Umbilical cord (tissue), 2 donors: Measurements from ENCODE around the gene BCL2L13. TPM values are rescaled to one million over a fixed set of nuclear protein-coding genes. Genes with fewer than 3 reads are reported as not detected.

Source experiments
- DNase-seq: peaks from one replicate; pipeline ENCODE4 v3.0.0-alpha.2; 2015; ENCODE audit warnings: low spot score
- total RNA-seq: library from RNA; depleted of rRNA; stranded (reverse); fragments of >200 nt; gene quantifications from one replicate; pipeline ENCODE4 v1.2.3, GENCODE V29; 2014; ENCODE audit warnings: low replicate concordance; ENCODE audit not compliant: insufficient read depth

Gene BCL2L13
- total RNA-seq, 1 donor from 2014 or later, result 71.7 TPM

DNA sequence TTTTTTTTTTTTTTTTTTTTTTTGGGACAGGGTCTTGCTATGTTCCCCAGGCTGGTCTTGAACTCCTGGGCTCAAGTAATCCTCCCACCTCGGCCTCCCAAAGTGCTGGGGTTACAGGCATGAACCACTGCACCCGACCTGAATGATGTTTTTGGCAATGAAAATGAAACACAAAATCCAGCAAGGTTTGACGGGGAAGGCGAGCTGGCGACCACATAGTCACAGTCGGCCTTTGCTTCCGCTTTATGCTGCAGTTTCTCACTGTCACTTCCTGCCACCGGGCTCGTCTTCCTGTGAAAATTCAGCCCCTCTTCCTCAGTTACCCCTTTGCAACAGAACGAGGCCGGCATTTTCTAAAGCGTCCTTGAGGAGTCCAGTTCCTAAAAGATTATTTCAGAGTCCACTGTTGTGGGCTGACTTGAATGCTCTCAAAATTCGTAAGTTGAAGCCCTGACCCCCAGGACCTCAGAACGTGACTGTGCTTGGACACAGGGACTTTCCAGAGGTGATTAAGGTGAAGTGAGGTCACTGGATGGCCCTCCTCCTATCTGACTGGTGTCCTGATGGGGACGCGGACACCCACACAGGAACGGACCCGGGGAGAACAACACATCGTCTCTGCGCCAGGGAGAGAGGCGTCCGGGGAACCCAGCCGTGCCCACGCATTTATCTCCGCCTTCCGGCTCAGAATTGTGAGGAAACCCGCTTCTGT lies 138.6 kb downstream of the BCL2L13 start:
- DNase-seq, result no peak

DNA sequence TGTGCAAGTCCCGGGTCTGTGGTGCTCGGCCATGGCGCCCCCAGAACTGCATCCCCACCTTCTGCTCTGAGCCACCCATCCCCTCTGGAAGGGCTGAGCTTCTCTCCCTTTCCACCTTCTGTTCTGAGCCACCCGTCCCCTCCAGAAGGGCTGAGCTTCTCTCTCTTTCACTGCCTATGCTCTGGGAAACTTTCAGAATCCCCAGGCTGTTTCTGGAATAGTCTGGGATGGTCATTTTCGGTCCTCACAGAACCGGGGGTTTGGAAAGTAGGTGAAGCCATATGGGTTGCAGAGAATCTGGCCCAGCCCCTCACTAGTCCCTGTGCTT lies 139.1 kb downstream of the BCL2L13 start:
- no peak for DNase-seq

DNA sequence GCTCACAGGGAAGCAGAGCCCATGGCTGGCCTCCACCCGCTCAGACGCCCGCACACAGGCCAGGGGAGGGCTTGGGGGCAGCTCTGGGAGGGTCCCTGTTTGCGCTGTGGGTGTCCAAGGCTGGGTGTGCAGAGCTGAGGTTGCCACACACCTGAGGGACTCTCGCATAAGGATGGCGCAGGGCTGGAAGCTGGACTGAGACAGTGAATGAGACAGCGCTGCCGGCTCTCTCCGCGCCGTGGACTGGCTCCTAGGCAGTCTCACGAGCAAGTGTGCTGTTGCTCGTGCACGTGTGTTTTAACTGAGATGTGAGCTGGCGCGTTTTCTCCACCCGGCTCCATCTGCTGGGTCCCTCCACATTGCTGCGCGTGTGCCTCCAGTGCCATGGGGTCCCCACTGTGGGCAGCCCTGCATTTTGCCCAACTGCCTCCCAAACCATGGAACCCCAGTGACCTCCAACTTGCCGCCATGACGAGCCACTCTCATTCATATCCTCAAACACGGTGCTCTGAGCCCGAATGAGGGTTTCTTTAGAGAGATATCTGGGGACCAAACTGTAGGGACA lies 139.9 kb downstream of the BCL2L13 start:
- DNase-seq, result no peak

DNA sequence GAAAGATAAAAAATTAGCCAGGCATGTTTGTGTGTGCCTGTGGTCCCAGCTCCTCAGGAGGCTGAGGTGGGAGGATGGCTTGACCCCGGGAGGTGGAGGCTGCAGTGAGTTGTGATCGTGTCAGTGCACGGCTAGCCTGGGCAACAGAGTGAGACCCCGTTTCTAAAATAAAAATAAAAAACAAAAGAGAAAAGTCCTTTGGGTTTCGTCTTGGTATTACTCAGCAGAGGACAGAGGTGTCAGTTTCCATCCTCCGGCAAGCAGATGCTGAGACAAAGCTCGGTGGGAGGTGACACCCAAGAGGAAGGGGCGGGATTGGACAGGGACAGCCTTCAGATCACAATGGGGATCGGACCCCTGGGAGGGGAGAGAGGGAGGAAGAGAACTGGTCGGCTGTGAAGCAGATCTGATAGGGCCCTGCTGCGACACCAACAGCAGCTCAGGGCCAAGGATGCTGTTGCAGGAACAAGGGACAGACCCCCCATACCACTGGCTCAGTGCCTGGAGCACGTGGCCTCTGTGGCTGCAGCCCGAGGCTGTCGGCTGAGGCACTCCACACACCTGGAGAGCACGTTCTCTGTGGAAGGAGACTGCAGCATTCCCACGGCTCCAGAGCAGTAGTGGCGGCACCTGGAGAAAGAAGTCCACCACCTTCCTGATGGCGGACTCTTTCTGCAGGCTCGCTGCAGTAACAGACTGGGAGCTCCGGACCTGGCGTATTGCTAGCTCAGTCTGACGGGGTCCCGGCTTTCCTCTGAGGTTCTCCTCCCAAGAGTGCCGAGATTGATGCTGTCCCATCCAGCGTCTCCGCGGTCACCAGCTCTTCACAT lies 140.9 kb downstream of the BCL2L13 start:
- no peak for DNase-seq

DNA sequence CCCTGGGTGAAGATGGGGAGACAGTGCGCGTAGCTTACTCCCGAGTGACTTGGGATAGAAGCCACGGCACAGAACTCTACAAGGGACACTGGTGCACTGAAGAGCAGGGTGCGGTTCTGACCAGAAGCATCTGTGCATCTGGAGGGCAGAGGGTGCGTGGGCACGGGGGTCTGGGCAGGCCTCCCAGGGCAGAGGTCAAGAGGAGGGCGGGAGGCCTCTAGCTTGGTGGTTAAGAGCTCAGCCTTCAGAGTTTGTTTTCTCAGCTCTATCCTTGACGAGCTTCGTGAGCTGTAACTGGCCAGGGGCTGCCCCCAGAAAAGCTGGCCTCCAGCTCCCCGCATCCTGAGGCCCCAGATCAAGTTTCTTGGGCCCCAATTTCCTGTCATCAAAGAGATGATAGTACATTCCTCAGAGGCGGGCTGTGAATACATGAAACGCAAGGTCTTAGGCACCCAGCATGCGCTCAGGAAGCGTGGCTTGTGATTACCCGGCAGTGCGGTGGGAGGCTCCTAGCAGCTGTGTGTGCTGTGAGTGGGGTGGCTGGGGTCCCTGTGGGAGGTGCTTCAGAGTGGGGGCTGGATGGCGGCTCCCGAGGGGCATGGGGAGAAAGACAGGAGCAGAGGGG lies 141.7 kb downstream of the BCL2L13 start:
- no peak for DNase-seq

Other genes starting within 250 kb of the BCL2L13 start
- gene SLC25A18, start 75.3 kb upstream of the BCL2L13 start, total RNA-seq, result 6.0 TPM
- gene ATP6V1E1, start 10.0 kb upstream of the BCL2L13 start, total RNA-seq, result 80.7 TPM
- gene BID, start 135.7 kb downstream of the BCL2L13 start, total RNA-seq, result 61.2 TPM